Stimulated activated effector memory CD8-positive, alpha-beta T cell treated with anti-CD3 and anti-CD28 coated beads, Interleukin-12 subunit alpha, Interleukin-12 subunit beta, amount 100 ng/mL, for 72 hours (primary cell): Measurements from ENCODE around the gene MCM7.
A peak's percentile ranks its signal among the peaks of the same experiment; 100 is the strongest.

Experiments used
- ATAC-seq: fragments of 150-1000 bp; cut with Tn5 transposase; 2 replicates; pipeline ENCODE4 v1.10.0; 2021
- DNase-seq, 2 donors: peaks; one replicate each; pipeline ENCODE4 v3.0.0; 2021 to 2022; ENCODE audit warnings: low spot score in 2 of 2
- H3K27ac Mint-ChIP-seq: one replicate; pipeline ENCODE4 v1.8.0; 2022; ENCODE audit warnings: mild to moderate bottlenecking, mixed read lengths
- H3K36me3 Mint-ChIP-seq: one replicate; pipeline ENCODE4 v1.8.0; 2022; ENCODE audit warnings: mild to moderate bottlenecking, mixed read lengths
- H3K4me1 Mint-ChIP-seq: one replicate; pipeline ENCODE4 v1.8.0; 2022; ENCODE audit warnings: mixed read lengths
- H3K4me3 Mint-ChIP-seq: one replicate; pipeline ENCODE4 v1.8.0; 2022; ENCODE audit warnings: mild to moderate bottlenecking, mixed read lengths
- H3K9me3 Mint-ChIP-seq: one replicate; pipeline ENCODE4 v1.8.0; 2022; ENCODE audit warnings: mixed read lengths

MCM7 gene

DNA sequence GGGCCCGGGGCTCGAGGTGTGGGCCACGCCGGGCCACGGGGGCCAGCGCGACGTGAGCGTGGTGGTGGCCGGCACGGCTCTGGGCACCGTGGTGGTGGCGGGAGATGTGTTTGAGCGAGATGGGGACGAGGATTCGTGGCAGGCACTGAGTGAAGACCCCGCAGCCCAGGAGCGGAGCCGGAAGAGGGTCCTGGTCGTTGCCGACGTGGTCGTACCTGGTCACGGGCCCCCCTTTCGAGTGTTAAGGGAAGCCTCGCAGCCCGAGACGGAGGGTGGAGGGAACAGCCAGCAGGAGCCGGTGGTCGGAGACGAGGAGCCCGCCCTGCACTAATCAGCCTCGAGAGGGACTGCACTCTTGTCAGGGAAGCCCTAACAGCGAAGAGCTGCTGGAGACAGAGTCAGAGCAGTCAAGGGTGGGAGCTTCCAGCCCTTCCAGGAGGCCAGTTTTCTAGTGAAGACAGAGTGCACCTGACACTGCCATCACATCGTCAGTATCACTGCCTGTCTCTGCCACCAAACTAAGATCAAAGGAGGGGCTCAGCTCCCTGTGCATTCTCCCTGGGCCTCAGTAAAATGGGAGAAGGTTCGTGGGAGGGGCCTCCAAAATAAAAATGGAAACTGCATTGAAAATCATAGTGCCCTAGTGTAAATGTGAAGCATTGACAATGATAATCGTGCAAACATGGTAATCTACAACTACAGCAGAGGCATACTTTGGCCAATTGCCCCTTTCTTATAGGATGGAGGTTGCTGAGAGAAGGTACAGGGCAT, 26.9 kb upstream of the MCM7 start:
- Mint-ChIP-seq H3K36me3 (peaks cover 29% of the 10 kb centered on the region), H3K27ac (peak overlapping the region; percentile 61), H3K4me3 (peak overlapping the region; percentile 95), H3K9me3 (no peaks in the 10 kb centered on the region), H3K4me1 (peaks cover 26% of the 10 kb centered on the region)
- ATAC-seq = peak; percentile 9
- DNase-seq = peak in 1 of 2 donors; percentile 63

DNA sequence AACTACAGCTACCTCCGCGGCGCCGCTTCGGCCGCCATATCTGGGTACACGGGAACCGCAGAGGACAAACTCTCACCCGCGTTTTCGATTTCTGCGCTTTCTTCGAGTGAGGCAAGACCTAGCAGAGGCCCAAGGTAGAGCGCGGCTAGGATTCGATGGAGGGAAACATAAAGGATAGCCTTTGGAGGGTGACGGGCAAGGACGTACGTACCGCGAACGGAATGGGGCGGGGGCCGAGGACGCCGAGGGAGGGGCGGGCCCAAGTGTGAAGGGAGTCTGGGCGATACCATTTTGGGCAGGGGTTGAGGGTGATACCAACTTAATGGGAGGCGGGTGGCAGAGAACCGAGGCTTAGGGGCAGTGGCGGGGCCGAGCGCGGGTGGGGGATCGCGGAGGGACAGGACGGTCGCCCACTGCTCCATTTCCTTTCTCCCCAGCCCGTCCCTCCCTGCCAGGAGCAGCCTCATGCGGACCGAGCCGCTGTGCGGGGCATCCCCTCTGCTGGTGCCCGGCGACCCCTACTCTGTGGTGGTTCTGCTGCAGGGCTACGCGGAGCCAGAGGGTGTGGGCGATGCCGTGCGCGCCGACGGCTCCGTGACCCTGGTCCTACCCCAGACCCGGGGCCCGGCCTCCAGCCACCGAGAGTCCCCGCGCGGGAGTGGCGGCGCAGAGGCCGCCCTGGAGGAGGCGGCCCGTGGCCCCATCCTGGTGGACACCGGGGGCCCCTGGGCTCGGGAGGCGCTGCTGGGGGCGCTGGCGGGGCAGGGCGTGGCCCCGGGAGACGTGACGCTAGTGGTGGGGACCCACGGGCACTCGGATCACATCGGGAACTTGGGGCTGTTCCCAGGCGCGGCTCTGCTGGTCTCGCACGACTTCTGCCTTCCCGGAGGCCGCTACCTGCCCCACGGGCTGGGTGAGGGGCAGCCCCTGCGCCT, 26.0 kb upstream of the MCM7 start, which contains the start of gene MBLAC1:
MBLAC1 (plus strand) TSS at position 37 of the 935 bp plus-strand sequence; CDS start at position 466, 429 bp downstream.
- Mint-ChIP-seq H3K36me3 (peaks cover 37% of the 10 kb centered on the region), H3K4me1 (peaks cover 26% of the 10 kb centered on the region), H3K4me3 (peak within 1 kb of the TSS; percentile 95), H3K9me3 (no peaks in the 10 kb centered on the region), H3K27ac (peak within 1 kb of the TSS; percentile 96)
- ATAC-seq (peak; percentile 89), DNase-seq (peak; percentile 85 to 98)

DNA sequence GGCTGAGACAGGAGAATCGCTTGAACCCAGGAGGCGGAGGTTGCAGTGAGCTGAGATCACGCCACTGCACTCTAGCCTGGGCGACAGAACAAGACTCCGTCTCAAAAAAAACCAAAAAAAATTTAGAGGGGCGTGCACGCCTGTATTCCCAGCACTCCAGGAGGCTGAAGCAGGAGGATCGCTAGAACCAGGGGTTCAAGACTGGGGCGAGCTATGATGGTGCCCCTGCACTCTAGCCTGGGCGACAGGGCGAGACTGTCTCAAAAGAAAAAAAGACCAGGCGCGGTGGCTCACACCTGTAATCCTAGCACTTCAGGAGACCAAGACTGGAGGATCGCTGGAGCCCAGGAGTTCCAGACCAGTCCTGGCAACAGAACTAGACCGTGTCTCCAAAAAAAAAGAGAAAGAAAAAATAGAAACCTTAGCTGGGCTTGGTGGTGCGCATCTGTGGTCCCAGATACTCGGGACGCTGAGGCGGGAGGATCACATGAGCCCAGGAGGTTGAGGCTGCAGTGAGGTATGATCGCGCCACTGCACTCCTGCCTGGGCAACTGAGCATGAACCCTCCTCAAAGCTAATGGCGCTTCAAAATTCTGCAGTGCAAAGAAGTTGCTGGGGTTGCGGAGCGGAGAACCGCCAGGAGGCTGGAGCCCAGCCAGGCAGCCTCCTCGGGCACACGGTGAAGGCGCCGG, 25.2 kb upstream of the MCM7 start:
- ATAC-seq (no peak), DNase-seq (no peak)
- Mint-ChIP-seq H3K36me3 (peaks cover 37% of the 10 kb centered on the region), H3K27ac (peak overlapping the region; percentile 96), H3K4me3 (peak overlapping the region; percentile 95), H3K4me1 (peaks cover 20% of the 10 kb centered on the region), H3K9me3 (no peaks in the 10 kb centered on the region)

DNA sequence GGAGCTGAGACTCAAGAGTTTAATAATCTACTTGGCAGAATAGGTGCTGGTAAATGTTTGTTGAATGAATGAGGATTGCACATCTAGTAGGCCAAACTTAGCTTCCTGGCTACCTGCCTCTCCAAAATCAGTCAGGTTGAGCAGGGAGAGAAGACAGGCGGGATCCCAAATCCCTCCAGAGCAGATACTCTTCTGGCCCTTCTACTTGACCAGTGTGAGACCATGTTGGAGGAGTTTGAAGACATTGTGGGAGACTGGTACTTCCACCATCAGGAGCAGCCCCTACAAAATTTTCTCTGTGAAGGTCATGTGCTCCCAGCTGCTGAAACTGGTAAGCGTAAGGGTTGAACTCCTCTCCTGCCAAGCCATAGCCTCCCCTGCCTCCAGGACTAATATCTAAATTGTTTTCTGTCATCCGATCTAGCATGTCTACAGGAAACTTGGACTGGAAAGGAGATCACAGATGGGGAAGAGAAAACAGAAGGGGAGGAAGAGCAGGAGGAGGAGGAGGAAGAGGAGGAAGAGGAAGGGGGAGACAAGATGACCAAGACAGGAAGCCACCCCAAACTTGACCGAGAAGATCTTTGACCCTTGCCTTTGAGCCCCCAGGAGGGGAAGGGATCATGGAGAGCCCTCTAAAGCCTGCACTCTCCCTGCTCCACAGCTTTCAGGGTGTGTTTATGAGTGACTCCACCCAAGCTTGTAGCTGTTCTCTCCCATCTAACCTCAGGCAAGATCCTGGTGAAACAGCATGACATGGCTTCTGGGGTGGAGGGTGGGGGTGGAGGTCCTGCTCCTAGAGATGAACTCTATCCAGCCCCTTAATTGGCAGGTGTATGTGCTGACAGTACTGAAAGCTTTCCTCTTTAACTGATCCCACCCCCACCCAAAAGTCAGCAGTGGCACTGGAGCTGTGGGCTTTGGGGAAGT, 23.4 kb upstream of the MCM7 start:
- peak overlapping the region; percentile 95 for H3K4me3 Mint-ChIP-seq
- DNase-seq = no peak
- peaks cover 35% of the 10 kb centered on the region for H3K36me3 Mint-ChIP-seq
- H3K4me1 Mint-ChIP-seq = peaks cover 28% of the 10 kb centered on the region
- H3K9me3 Mint-ChIP-seq = no peaks in the 10 kb centered on the region
- no peak for ATAC-seq
- peak overlapping the region; percentile 96 for H3K27ac Mint-ChIP-seq

- peaks cover 46% of the 10 kb centered on the region for H3K36me3 Mint-ChIP-seq
- H3K4me3 Mint-ChIP-seq = no peak overlapping the region
- DNase-seq (no peak), ATAC-seq (no peak)
- no peaks in the 10 kb centered on the region for H3K9me3 Mint-ChIP-seq
- H3K27ac Mint-ChIP-seq = peak overlapping the region; percentile 72
- H3K4me1 Mint-ChIP-seq = peaks cover 29% of the 10 kb centered on the region
Observed at GRCh38 chr7:100122568-100122967, 21.4 kb upstream of the MCM7 start.

- Mint-ChIP-seq H3K4me1 (peaks cover 29% of the 10 kb centered on the region), H3K36me3 (peaks cover 43% of the 10 kb centered on the region), H3K9me3 (no peaks in the 10 kb centered on the region), H3K4me3 (no peak overlapping the region), H3K27ac (no peak overlapping the region)
- ATAC-seq (no peak), DNase-seq (no peak)
Observed at GRCh38 chr7:100122067-100122466, 20.9 kb upstream of the MCM7 start.

- ATAC-seq (no peak), DNase-seq (no peak)
- peaks cover 36% of the 10 kb centered on the region for H3K4me1 Mint-ChIP-seq
- H3K4me3 Mint-ChIP-seq = peak overlapping the region; percentile 97
- H3K9me3 Mint-ChIP-seq = no peaks in the 10 kb centered on the region
- H3K36me3 Mint-ChIP-seq = peaks cover 30% of the 10 kb centered on the region
- peak overlapping the region; percentile 100 for H3K27ac Mint-ChIP-seq
Observed at GRCh38 chr7:100120733-100121036, 19.5 kb upstream of the MCM7 start.

DNA sequence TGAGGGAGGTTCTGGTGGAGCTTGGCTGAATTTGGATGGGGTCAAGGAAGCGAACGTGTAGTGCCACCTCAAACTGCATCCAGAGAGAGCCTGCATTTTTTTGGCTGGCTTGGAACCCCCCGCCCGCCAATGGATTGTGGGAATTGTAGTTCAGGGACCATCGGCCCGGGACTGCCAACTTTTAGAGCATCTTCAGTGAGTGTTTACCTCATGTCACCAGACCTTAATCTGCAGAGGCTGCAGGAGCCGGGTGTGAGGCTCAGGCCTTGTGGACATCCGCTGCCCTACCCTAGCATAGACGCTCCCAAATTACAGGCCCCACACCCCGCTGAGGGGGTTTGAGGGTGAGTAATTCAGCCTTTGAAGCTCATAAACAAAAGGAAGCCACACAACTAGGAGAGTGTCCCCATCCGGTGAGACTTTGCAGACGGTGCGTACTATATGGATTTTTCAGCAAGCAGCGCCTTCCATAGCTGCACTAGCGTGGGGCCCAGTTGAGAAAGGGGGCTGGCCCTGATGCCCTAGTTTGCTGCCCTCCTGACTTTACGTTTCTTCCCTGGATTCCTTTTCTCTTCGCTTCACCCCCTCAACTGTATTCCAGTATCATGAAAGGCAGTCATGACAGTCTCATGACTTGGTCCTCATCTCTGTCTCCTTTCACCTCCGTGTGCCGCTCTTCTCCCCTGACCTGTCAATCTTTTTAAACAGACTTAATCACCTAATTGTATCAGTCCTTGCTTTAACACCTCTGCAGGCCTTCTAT, 19.0 kb upstream of the MCM7 start:
- Mint-ChIP-seq H3K4me1 (peaks cover 36% of the 10 kb centered on the region), H3K27ac (peak overlapping the region; percentile 100), H3K4me3 (peak overlapping the region; percentile 97), H3K9me3 (no peaks in the 10 kb centered on the region), H3K36me3 (peaks cover 29% of the 10 kb centered on the region)
- DNase-seq (peak in 1 of 2 donors; percentile 49), ATAC-seq (peak; percentile 77)

DNA sequence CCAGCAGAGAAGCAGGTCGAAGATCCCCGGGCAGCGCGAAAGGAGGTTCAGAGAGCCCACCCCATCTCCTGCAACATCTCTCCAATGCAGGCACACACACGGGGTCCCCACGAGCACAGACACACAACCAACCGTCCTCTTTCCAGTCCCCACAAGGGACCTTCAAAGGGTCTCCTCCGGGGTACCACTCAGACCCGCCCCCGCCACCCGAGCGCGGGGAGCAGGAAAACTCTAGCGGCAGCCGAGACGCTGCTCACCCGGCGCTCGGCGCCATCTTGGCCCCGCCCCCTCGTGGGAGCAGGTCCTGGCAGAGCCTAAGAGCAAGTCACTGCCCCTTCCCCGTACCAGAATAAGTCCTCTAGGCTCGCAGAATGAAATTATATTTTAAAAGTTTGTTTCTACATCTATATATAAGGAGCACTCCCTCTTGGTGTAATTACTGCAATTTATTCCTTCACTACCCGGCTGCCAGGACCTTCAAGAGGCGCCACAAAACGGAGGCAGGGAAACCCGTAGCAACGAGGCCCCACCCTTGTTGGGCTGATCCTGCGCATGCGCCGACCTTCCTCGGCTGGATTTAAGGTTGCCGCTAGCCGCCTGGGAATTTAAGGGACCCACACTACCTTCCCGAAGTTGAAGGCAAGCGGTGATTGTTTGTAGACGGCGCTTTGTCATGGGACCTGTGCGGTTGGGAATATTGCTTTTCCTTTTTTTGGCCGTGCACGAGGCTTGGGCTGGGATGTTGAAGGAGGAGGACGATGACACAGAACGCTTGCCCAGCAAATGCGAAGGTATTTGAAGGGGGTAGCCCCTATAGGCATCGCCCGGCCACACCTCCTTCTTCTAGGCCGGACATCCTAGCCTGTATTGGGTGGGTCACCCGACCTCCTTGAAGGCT, 18.1 kb upstream of the MCM7 start, which contains the start of the genes CNPY4 and TAF6:
CNPY4 (plus strand) TSS at position 563 of the 898 bp plus-strand sequence; CDS start at position 674, 111 bp downstream.
TAF6 (minus strand) TSS at position 287 of the 898 bp plus-strand sequence. CDS start 5,149 bp downstream, outside the sequence.
- DNase-seq (peak; percentile 88 to 98), ATAC-seq (peak; percentile 86)
- H3K36me3 Mint-ChIP-seq = peaks cover 29% of the 10 kb centered on the region
- H3K4me1 Mint-ChIP-seq = peaks cover 28% of the 10 kb centered on the region
- no peaks in the 10 kb centered on the region for H3K9me3 Mint-ChIP-seq
- H3K27ac Mint-ChIP-seq = peak within 1 kb of the TSS; percentile 100
- H3K4me3 Mint-ChIP-seq = peak within 1 kb of the TSS; percentile 97

DNA sequence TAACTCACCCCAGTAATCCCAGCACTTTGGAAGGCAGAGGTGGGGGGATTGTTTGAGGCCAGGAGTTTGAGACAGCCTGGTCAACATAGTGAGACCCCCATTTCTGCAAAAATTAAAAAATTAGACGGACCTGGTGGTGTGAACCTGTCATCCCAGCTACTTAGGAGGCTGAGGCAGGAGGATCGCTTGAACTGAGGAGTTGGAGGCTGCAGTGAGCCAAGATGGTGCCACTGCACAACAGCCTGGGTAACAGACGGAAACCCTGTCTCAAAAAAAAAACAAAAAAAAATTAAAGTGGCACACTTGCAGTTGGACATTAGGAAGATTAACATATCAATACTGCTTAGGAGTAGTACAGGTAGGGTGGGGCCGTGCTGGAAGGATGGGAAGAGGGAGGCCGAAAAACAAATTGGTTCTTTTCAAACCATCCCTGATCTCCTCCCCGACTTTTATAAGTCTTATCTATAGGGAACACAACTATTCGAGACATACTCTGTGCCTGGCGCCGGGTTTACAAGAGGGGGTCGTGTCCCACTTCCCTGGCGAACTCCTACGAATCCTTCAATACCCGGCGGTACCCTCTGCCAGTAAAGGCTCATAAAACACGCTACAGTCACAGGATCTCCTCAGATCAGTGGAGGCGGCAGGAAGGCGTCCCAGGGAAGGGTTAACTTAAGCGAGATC, 17.3 kb upstream of the MCM7 start:
- H3K4me1 Mint-ChIP-seq = peaks cover 27% of the 10 kb centered on the region
- peak overlapping the region; percentile 97 for H3K4me3 Mint-ChIP-seq
- H3K27ac Mint-ChIP-seq = peak overlapping the region; percentile 100
- peaks cover 36% of the 10 kb centered on the region for H3K36me3 Mint-ChIP-seq
- DNase-seq (no peak), ATAC-seq (no peak)
- no peaks in the 10 kb centered on the region for H3K9me3 Mint-ChIP-seq

- ATAC-seq (no peak), DNase-seq (no peak)
- Mint-ChIP-seq H3K36me3 (peaks cover 56% of the 10 kb centered on the region), H3K9me3 (no peaks in the 10 kb centered on the region), H3K4me1 (peaks cover 19% of the 10 kb centered on the region), H3K4me3 (no peak overlapping the region), H3K27ac (no peak overlapping the region)
Observed at GRCh38 chr7:100115026-100115425, 13.8 kb upstream of the MCM7 start.

GRCh38 chr7:100111914-100112313, 10.7 kb upstream of the MCM7 start:
- DNase-seq = no peak
- no peak overlapping the region for H3K27ac Mint-ChIP-seq
- peaks cover 72% of the 10 kb centered on the region for H3K36me3 Mint-ChIP-seq

More at GRCh38 chr7:100111914-100112313, 10.7 kb upstream of the MCM7 start:
- Mint-ChIP-seq H3K4me1 (peaks cover 6% of the 10 kb centered on the region), H3K4me3 (no peak overlapping the region), H3K9me3 (no peaks in the 10 kb centered on the region)
- no peak for ATAC-seq
